Activated CD8-positive, alpha-beta memory T cell treated with anti-CD3 and anti-CD28 coated beads for 1 hour (primary cell): Measurements from ENCODE around the gene PGAP1.
"Not testable (repeated sequence)": the region's sequence is repeated elsewhere in the genome, so short reads cannot be mapped to it uniquely, and the experiment has no call there.

ENCODE experiments used
- DNase-seq, 2 donors: peaks; one replicate each; pipeline ENCODE4 v3.0.0-alpha.2; 2020; ENCODE audit warnings: low read depth in 1 of 2; ENCODE audit errors: extremely low read depth in 1 of 2

Gene PGAP1

DNA sequence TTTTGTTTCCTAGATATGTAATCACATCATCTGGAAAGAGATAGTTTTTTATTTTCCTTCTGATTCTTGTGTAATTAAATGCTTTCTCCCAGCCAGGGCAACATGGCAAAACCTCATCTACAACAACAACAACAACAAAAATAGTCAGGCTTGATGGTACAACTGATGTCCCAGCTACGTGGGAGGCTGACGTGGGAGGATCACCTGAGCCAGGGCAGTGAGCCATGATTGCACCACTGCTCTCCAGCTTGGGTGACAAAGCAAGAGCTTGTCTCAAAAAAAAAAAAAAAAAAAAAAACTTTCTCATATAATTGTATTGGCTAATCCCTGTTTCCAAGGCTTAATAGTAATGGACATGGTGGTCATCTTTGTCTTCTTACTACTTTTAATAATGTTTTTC lies 26.4 kb upstream of the PGAP1 start:
- DNase-seq = no peak

DNA sequence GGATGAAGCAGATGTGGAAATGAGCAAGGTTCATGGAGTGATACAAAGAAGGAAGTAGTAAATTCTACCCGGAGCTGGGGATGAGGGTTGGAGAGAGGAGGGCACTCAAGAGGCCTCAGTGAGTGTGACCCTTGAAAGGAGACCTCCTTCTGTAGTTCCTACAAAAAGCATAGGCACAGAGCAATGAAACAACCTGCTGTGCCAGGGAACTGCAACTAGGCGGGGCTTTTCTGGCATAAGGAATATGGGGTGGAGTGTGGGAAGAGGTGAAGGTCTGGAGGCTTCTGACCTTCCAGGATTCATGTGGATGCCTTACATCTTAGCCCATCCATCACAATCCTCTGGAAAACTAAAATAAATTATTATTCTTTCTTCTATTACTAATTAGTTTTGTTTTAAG lies 25.5 kb upstream of the PGAP1 start:
- no peak for DNase-seq

DNA sequence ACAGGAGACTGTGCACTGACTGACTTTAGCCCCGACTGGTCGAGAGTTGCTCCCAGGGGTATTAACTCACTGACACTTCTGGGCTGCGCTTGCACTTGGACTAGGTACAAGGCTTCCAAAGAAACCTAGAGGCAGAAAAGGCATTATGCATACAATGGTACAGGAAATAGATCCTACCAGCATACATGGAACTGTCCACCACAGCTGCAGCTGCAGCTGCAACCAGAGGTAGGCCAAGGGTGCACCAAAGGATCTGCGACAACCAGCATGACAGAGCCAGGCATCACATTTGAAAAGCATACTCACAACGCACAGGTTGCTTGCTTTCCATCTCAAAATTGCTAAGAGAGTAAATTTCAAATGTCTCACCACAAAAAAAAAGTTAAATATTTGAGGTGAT lies 22.6 kb upstream of the PGAP1 start:
- DNase-seq = no peak

DNA sequence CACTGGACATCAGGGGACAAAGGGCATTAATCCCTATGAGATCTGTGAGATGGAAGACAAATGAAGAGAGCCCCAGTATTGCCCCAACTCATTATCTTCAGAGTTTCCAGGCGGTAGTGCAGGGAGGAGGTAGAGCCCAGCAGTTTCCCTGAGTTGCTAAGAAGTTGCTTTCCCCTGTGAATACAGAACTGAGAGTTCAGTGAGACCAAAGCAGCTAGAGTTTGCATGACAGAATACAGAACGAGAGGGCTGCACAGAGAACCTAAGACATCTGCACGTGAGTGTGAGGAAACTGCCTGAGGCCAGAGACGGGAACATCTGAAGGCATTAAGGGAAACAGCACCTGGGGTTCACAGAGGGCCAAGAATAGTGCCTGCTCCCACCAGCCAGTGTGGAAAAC lies 18.1 kb upstream of the PGAP1 start:
- no peak for DNase-seq

DNA sequence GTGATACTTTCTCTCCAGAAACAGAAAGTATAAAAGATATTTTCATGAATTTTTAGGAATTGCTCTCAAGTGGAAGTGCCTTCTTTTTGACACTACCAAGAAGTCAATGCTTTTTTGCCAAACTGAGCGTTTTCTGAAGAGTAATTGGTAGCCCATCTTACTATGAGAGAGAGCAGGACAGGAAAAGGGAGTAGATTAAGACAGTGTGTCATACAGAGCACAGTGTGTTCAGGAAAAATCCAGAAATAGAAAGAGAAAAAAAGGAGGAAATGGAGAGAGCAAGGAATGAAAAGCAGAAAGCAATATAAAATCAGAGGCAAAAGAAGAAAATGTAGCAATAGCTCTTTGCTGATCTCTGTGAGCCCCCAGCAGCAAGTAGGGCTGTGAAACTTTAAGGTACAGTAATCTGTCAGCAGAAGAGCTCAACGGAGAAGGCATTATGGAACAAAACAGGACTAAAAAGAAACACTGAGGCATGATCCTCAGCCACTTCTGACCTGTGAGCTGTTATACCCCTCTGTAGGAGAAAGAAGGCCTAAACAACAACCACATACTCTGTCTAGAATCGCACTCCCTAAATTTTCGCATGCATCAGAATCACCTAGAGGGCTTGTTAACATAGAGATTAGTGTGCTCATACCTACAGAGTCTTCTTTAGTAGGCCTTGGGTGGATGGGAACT lies 15.0 kb upstream of the PGAP1 start:
- DNase-seq = no peak

DNA sequence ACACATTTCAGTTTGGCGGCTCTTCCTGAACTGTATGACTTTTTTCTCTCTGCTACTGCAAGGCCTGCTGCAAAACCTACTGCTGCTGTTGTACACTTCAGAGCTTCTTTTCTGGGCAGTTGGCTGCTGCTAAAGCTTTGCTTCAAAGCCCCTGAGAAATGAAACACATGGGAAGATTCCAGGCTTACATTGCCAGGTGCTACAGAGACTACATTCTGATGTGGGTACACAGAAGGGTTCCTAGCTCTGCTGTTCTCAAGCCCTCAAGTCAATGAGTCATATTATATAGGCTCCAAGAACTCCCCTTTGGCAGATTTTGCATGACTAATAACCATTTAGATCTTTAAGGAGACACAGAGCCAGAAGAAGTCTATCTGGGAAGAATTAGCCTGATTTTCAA lies 12.9 kb upstream of the PGAP1 start:
- no peak for DNase-seq

DNA sequence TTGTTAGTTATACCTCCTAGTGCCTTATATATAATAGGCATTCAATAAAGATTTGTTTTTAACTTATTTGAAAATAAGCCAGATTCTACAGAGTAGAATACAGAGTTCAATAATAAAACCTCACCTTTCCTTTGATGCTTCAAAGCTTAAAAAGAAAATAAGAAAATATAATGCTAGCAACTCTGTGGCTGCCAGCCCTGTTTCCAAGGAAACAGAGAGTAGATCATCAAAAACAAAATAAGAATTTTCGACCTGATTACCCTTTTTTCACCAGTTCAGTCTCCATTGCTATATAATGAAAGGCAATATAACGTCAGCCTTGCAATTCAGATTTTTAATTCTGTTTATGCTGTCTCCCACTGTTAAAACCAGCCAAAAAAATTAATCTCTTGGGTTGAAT lies 8.9 kb upstream of the PGAP1 start:
- DNase-seq = no peak

DNA sequence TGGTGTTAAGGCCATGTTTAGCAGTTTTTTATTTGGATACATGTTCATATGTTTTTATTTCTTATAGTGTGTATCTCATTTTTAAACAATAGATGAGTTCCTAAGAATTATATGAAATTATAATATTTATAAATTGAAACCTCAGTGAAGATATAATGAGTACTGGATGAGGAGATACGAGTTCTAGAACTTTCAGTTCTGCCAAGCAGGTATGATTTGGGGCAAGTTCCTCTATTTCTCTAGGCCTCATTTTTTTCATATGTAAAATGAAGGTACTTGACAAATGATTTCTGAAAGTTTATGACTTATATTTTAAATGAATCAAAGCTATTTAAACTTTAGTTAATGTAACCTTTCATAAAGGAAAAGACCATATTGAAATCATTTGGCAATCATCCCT lies 8.2 kb upstream of the PGAP1 start:
- DNase-seq = no peak

DNA sequence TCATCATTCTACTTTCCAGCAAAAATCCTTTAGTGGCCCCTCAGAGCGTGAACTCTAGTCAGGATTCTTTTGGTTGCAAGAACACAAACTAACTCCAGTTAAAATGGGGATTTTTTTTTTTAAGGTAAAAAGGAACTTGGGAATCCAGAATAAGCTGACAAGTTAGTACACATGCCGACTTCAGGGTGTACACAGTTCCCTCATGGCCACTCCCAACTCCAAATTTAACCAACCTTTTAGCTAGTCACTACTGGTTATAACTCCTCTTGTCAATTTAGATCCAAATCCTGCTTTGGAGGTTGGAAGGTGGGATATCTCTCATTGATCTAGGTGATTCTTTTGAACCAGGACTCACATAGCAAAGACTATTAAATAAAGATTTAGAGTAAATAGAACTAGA lies 5.0 kb upstream of the PGAP1 start:
- no peak for DNase-seq

DNA sequence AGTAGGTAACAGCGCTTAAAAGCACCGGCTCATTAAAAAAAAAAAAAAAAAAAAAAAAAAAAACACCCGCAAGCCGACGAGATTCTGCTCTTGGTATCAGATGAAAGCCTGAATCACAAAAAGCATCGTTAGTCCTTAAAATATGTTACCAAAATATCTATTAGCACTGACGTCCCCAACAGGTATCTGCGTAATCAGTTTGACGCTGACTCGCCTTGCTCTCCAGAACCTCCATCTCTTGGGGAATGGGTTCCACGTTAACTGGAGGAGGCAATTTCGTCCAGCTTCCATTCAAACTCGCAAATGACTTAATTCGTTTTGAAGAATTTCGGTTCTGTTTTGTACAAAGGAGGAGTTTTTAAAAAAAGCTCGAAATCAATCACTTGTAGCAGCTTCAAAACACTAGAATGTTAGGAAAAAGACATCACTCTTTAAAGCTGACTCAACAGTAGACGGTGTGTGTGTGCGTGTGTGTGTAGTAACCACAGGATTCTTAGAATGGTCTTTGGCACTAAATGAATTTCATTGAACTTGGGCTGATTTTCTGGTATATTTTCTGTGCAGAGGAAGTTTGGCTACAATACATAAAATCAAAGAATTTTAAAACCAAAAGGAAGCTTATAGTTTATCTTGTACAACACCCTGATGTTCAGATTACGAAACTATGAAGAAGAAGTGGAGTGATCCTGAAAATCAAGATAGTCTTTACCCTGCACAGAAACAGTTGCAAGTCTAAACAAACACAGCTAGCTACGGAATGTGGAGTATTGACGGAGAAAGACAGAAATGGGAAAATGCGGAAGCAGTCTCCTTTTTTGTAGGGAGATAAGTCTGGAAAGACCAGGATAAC lies 1.1 kb upstream of the PGAP1 start:
- no peak for DNase-seq

DNA sequence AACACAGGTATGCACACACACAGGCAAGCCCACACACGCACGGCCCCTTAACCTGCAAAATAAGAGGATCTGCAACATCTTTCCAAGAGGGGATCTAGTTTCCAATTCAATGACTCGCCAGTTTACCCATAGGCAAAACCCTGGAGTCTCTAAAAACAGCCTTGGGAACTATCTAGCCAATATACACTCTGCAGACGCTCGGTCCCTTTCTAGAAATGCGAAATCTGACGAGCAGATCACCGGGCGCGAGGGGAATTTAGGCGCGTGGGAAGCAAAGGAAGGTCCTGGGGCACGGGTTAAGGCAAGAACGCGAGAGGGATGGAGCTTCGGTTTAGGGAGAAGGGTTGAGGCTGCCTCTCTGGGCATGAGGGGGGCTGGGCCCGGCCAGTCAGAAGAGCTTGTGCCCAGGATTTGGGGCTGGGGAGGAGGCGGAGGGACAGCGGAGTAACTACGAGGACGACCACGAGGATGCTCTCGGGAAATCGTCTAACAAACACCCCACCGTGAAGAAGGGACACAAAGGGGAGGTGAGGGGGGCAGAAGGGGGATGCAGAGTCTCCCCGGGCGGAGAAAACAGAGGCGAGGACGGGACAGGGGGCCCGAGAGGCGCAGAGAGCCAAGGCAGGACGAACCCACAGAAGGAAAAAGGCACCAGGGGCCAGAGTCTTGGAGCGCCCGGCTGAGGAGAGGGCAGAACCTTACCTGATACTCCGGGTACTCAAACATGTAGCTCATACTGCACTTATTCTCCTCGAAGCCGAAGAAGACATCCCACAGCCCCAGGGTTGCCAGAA lies 542 bp downstream of the PGAP1 start:
- DNase-seq = no peak

DNA sequence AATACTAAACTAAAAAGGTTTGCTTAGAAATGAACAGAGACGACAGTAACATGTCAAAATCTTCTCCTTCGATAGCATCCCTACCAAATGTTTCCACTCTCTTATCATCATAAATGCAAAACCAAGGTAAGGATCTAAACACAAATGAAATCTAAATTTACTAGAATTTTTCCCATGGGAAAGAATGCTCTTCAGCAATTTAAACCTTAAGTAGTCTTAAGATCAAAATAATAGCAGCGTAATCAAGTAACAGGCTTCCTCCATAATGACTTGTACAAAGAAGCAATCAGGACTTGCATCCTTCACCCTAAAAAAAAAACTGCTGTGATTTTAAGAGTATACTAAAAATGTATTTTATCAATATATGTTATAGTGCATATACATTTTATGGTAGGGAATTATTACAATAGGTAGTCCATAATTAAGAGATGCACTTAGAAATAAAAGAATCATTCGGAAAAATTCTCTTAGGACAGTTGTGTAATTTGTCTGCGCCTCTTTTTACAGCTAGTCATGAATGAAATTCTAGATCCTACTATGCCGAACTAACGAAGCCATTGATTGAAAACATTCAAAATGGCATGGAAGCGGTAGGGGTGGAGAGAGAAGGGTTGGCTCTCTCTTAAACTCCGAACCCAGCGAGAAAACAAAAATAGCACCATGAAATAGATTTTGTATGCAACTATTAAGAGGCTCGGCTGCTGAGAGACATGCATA lies 1.3 kb downstream of the PGAP1 start:
- no peak for DNase-seq

DNA sequence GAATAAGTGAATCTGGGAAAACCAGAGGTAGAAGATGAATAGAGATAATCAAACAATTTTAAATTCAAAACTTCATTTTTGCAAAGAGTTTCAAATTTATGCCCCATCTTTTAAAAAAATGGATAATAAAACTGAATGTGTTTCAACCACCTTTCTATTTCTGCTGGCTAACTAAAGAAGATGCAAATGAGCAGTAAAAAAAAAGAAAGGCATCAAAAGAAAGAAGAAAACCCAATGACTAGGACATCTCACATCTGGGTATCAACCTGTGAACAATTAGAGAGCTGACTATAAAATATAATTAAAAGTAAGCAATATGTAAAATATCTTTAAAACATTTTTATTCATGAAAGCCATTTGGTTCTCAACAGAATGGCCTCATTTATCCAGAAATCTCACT lies 2.5 kb downstream of the PGAP1 start:
- DNase-seq = no peak

DNA sequence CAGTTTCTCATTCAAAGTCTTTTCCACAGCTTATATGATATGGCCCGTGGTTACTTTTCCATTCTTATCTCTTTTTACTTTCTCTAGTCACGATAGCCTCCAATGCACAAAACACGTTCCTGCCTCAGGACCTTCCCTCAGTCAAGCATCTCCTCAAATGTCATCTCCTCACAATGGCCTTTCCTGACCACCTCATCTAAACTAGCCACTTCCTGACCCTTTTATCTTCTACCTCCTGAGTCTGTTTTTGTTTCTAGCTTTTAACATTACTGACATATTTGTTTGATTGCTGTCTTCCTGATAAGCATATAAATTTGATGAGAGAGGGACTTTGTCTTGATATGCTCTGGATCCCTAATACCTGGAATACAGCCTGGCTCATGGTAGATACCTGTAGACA lies 7.6 kb downstream of the PGAP1 start:
- DNase-seq = no peak

DNA sequence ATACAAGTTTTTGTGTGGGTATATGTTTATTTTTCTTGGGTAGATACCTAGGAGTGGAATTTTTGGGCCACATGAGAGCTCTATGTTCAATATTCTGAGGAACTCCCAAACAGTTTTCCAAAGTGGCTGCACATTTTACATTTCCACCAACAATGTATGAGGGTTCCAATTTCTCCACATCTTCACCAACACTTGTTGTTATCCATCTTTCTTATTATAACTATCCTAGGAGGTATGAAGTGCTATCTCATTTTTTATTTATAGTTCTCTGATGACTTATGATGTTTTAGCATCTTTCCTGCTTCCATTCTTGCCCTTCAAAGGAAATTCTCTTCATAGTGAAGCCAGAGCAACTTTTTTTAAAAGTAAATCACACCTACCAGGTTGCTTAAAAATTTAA lies 8.7 kb downstream of the PGAP1 start:
- DNase-seq = no peak

DNA sequence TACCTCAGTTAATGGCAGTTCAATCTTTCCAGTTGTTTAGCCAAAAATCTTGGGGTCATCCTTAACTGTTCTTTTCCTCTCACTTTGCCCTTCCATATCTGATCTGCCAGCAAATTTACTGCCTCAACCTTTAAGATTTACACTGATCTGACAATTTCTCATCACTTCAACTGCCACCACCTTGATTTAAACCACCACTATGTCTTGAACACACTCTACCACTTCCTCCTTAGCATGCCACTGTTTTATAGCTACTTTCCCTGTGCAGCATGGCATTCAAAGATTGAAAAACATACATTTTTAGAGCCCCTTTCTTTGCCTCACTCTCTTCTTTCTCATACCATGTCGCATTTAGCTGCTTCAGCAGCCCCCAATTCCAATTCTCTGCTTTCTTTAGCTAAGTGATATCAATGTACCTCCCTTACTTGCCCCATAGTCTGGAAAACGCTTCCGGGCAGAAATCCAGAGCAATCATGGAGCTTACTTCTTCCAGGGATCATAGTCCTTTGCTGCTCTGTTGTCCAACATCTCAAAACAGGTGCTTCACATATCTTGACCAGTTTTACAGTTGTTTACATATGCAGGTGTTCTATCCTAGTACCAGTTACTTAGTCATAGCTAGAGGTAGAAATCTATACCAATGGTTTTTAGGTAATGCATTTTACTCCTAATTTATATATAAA lies 10.9 kb downstream of the PGAP1 start:
- DNase-seq = no peak

DNA sequence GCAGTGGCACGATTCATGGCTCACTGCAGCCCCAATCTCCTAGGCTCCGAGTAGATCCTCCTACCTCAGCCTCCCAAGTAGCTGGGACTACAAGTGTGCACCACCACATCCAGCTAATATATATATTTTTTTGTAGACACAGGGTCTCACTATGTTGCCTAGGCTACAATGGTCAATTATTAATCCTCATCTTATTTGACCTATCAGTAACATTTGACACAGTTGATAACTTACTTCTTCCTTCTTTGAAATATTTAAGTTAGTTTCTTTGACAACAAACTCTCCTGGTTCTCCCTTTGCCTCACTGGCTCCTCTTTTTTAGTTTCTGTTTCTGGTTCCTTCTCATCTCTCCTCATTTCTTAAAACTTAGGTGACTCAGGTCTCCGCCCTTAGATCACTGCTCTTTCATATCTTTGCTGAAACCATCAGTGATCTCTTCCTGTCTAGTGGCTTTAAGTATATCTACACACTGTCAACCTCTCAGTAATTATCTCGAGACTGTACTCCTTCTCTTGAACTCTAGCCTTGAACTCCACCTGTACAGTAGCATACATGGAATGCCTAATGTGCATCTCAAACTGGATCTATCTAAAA lies 11.5 kb downstream of the PGAP1 start:
- no peak for DNase-seq

DNA sequence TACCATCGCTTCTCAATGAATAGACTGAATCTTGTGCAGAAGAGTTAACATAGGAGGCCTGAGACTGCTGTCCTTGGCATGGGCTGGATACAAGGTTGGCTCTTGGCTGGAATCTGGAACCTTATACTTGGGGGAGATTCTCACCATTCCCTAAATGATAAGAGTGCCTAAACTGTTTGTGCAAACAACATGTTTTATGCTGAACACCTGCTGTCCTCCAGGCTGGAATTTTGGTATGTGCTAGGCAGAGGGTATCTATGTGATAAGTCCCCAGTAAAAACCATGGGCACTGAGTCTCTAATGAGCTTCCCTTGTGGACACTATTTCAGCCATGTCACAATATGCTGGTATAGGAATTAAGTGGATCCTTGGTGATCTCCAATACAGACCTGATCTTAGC lies 12.8 kb downstream of the PGAP1 start:
- no peak for DNase-seq

DNA sequence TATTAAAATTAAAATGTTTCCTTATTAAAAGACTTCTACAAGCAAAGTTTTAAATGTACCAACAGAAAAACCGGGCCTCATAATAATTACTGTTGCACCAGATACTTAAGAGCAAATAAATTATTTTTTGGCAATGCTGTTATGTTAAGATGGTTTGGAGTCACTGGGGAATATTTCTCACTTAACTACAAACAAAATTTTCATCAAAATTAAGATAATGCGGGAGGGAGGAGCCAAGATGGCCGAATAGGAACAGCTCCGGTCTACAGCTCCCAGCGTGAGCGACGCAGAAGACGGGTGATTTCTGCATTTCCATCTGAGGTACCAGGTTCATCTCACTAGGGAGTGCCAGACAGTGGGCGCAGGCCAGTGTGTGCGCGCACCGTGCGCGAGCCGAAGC lies 21.1 kb downstream of the PGAP1 start:
- not testable (repeated sequence) for DNase-seq

DNA sequence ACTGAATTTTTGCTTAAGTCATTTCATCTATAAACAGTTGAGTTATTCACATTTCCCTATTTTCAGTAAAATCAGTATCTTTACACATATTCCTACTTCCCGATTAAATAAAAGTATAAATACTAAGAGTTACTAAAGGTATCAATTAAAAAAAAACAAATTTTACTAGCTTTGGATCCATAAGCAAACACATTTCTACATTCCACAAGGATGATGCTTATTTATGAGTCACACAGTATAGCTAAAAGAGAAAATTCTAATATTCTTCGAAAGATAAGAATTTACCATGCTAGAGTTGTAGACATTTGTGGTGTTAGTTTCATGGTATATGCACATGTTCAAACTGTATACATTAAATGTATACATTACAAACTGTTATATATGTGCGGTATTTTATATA lies 23.7 kb downstream of the PGAP1 start:
- no peak for DNase-seq
